WTC11 (cell line): ENCODE measurements around the gene OR52H1. TPM values are rescaled to one million over a fixed set of nuclear protein-coding genes. Genes with fewer than 3 reads are reported as not detected.

Experiments
- ATAC-seq: fragments of 200-7000 bp; cut with Tn5 transposase; 2 replicates; pipeline ENCODE4 v1.10.0; 2021; ENCODE audit warnings: mild to moderate bottlenecking, moderate library complexity
- CTCF ChIA-PET: fragments of 300-600 bp; sonication (Branson Sonifier 250); formaldehyde crosslinking; loops from one replicate; lab custom pipeline; 2021; ENCODE audit warnings: antibody characterized with exemption; lab: Charles Lee
- POLR2A ChIA-PET: fragments of 350-600 bp; sonication (Branson Sonifier 250); formaldehyde crosslinking; loops from one replicate; lab custom pipeline; 2021; ENCODE audit warnings: antibody characterized with exemption; lab: Charles Lee
- DNase-seq: peaks from one replicate; pipeline ENCODE4 v3.0.0; 2021; ENCODE audit warnings: low spot score
- H3K27ac Mint-ChIP-seq: 2 replicates; pipeline ENCODE4 v1.8.0; 2021; ENCODE audit warnings: mixed read lengths
- H3K27me3 Mint-ChIP-seq: 2 replicates; pipeline ENCODE4 v1.8.0; 2021; ENCODE audit warnings: low read depth, mild to moderate bottlenecking, moderate library complexity, mixed read lengths
- H3K36me3 Mint-ChIP-seq: 2 replicates; pipeline ENCODE4 v1.8.0; 2021; ENCODE audit warnings: mixed read lengths
- H3K4me1 Mint-ChIP-seq: 2 replicates; pipeline ENCODE4 v1.8.0; 2022; ENCODE audit warnings: mixed read lengths
- H3K4me3 Mint-ChIP-seq: 2 replicates; pipeline ENCODE4 v1.8.0; 2021; ENCODE audit warnings: mild to moderate bottlenecking, moderate library complexity, mixed read lengths
- H3K9me3 Mint-ChIP-seq: 2 replicates; pipeline ENCODE4 v1.8.0; 2021; ENCODE audit warnings: mixed read lengths
- CDX4 ChIP-seq: fragments of 250-450 bp; sonication (Bioruptor Pico); IDR thresholded peaks from 2 replicates; pipeline ENCODE4 v1.9.0; 2021; ENCODE audit warnings: moderate library complexity, mild to moderate bottlenecking, inconsistent platforms, borderline replicate concordance
- CREM ChIP-seq: sonication (generic); formaldehyde crosslinking; IDR thresholded peaks from 2 replicates; pipeline ENCODE4 v1.8.1; 2022; ENCODE audit warnings: mild to moderate bottlenecking, missing genetic modification reagents, moderate library complexity
- E2F5 ChIP-seq: sonication (generic); formaldehyde crosslinking; IDR thresholded peaks from 2 replicates; pipeline ENCODE4 v1.8.1; 2022; ENCODE audit warnings: mild to moderate bottlenecking, moderate library complexity, missing genetic modification reagents
- GABPB1 ChIP-seq: sonication (generic); formaldehyde crosslinking; IDR thresholded peaks from 2 replicates; pipeline ENCODE4 v1.8.1; 2023; ENCODE audit warnings: mild to moderate bottlenecking, missing genetic modification reagents
- GTF2I ChIP-seq: fragments of 250-450 bp; sonication (Bioruptor Pico); conservative IDR thresholded peaks from 2 replicates; pipeline ENCODE4 v1.4.0; 2021; ENCODE audit warnings: mild to moderate bottlenecking
- IRF2 ChIP-seq: sonication (generic); formaldehyde crosslinking; IDR thresholded peaks from 2 replicates; pipeline ENCODE4 v1.8.0; 2022; ENCODE audit warnings: low read depth, missing genetic modification reagents, borderline replicate concordance
- KAT7 ChIP-seq: sonication (generic); formaldehyde crosslinking; IDR thresholded peaks from 2 replicates; pipeline ENCODE4 v1.8.1; 2023; ENCODE audit warnings: missing genetic modification reagents, mild to moderate bottlenecking, borderline replicate concordance
- NFATC4 ChIP-seq: fragments of 250-450 bp; sonication (Bioruptor Pico); IDR thresholded peaks from 2 replicates; pipeline ENCODE4 v1.9.0; 2021; ENCODE audit warnings: mild to moderate bottlenecking
- NFYB ChIP-seq: sonication (generic); formaldehyde crosslinking; conservative IDR thresholded peaks from 2 replicates; pipeline ENCODE4 v1.8.0; 2022; ENCODE audit warnings: low read depth, missing genetic modification reagents
- PRRX2 ChIP-seq: fragments of 250-450 bp; sonication (Bioruptor Pico); IDR thresholded peaks from 2 replicates; pipeline ENCODE4 v1.8.0; 2021; ENCODE audit warnings: mild to moderate bottlenecking
- TEAD1 ChIP-seq: sonication (generic); formaldehyde crosslinking; IDR thresholded peaks from 2 replicates; pipeline ENCODE4 v1.8.0; 2022; ENCODE audit warnings: mild to moderate bottlenecking, missing genetic modification reagents
- TEAD4 ChIP-seq: sonication (generic); formaldehyde crosslinking; IDR thresholded peaks from 2 replicates; pipeline ENCODE4 v1.8.0; 2022; ENCODE audit warnings: mild to moderate bottlenecking, missing genetic modification reagents
- USF2 ChIP-seq: sonication (generic); formaldehyde crosslinking; IDR thresholded peaks from 2 replicates; pipeline ENCODE4 v1.8.1; 2023; ENCODE audit warnings: mild to moderate bottlenecking, missing genetic modification reagents, moderate library complexity
- ZNF423 ChIP-seq: fragments of 250-450 bp; sonication (Bioruptor Pico); IDR thresholded peaks from 2 replicates; pipeline ENCODE4 v2.1.2; 2022; ENCODE audit warnings: mild to moderate bottlenecking, moderate library complexity
- ZNF532 ChIP-seq: fragments of 250-450 bp; sonication (Bioruptor Pico); IDR thresholded peaks from 2 replicates; pipeline ENCODE4 v1.9.0; 2021; ENCODE audit warnings: mild to moderate bottlenecking, borderline replicate concordance
- total RNA-seq: library from RNA; stranded (reverse); gene quantifications from 3 replicates; pipeline ENCODE4 v1.2.3, GENCODE V29; 2021
- TF ChIP-seq, protein P1 (sequence below): fragments of 250-450 bp; sonication (Bioruptor Pico); IDR thresholded peaks from 2 replicates; pipeline ENCODE4 v2.1.2; 2022; ENCODE audit warnings: mild to moderate bottlenecking, moderate library complexity
- TF ChIP-seq, protein P2 (sequence below): fragments of 250-450 bp; sonication (Bioruptor Pico); IDR thresholded peaks from 2 replicates; pipeline ENCODE4 v1.9.0; 2021; ENCODE audit warnings: mild to moderate bottlenecking
- TF ChIP-seq, protein P3 (sequence below): sonication (generic); formaldehyde crosslinking; IDR thresholded peaks from 2 replicates; pipeline ENCODE4 v1.8.0; 2023; ENCODE audit warnings: missing genetic modification reagents

The OR52H1 gene
- total RNA-seq, 1 experiment from 2014 or later: not detected

GRCh38 chr11:5514841-5515240, 33.5 kb downstream of the OR52H1 start (continued):
- no peak for TF ChIP-seq USF2
- TF ChIP-seq ZNF532: no peak
- TF ChIP-seq CREM: no peak
- TF ChIP-seq GTF2I (CRISPR knock-in tag): no peak
- TF ChIP-seq, protein P1, sequence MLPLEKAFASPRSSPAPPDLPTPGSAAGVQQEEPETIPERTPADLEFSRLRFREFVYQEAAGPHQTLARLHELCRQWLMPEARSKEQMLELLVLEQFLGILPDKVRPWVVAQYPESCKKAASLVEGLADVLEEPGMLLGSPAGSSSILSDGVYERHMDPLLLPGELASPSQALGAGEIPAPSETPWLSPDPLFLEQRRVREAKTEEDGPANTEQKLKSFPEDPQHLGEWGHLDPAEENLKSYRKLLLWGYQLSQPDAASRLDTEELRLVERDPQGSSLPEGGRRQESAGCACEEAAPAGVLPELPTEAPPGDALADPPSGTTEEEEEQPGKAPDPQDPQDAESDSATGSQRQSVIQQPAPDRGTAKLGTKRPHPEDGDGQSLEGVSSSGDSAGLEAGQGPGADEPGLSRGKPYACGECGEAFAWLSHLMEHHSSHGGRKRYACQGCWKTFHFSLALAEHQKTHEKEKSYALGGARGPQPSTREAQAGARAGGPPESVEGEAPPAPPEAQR (CRISPR knock-in tag): no peak
- no peak for TF ChIP-seq IRF2 (CRISPR knock-in tag)
- no peak for TF ChIP-seq NFATC4 (CRISPR knock-in tag)
- no peak for TF ChIP-seq E2F5 (CRISPR knock-in tag)
- no peak for TF ChIP-seq PRRX2 (CRISPR knock-in tag)

- no peaks in the 10 kb centered on the region for H3K36me3 Mint-ChIP-seq
- peaks cover 6% of the 10 kb centered on the region for H3K4me1 Mint-ChIP-seq
- POLR2A ChIA-PET: no interaction called here
- DNase-seq: no peak
- no peak for ATAC-seq
- no peak within 1 kb of the TSS for H3K4me3 Mint-ChIP-seq
- H3K27ac Mint-ChIP-seq: no peak within 1 kb of the TSS
- H3K27me3 Mint-ChIP-seq: no peaks in the 10 kb centered on the region
- H3K9me3 Mint-ChIP-seq: no peaks in the 10 kb centered on the region
- CTCF ChIA-PET: no interaction called here
- TF ChIP-seq NFYB (CRISPR knock-in tag): no peak
- no peak for TF ChIP-seq CDX4 (CRISPR knock-in tag)
- TF ChIP-seq, protein P2, sequence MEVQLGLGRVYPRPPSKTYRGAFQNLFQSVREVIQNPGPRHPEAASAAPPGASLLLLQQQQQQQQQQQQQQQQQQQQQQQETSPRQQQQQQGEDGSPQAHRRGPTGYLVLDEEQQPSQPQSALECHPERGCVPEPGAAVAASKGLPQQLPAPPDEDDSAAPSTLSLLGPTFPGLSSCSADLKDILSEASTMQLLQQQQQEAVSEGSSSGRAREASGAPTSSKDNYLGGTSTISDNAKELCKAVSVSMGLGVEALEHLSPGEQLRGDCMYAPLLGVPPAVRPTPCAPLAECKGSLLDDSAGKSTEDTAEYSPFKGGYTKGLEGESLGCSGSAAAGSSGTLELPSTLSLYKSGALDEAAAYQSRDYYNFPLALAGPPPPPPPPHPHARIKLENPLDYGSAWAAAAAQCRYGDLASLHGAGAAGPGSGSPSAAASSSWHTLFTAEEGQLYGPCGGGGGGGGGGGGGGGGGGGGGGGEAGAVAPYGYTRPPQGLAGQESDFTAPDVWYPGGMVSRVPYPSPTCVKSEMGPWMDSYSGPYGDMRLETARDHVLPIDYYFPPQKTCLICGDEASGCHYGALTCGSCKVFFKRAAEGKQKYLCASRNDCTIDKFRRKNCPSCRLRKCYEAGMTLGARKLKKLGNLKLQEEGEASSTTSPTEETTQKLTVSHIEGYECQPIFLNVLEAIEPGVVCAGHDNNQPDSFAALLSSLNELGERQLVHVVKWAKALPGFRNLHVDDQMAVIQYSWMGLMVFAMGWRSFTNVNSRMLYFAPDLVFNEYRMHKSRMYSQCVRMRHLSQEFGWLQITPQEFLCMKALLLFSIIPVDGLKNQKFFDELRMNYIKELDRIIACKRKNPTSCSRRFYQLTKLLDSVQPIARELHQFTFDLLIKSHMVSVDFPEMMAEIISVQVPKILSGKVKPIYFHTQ (CRISPR knock-in tag): no peak
- no peak for TF ChIP-seq GABPB1 (CRISPR knock-in tag)
- TF ChIP-seq, protein P3, sequence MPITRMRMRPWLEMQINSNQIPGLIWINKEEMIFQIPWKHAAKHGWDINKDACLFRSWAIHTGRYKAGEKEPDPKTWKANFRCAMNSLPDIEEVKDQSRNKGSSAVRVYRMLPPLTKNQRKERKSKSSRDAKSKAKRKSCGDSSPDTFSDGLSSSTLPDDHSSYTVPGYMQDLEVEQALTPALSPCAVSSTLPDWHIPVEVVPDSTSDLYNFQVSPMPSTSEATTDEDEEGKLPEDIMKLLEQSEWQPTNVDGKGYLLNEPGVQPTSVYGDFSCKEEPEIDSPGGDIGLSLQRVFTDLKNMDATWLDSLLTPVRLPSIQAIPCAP (CRISPR knock-in tag): no peak
- TF ChIP-seq ZNF423: no peak
- TF ChIP-seq KAT7 (CRISPR knock-in tag): no peak
- TF ChIP-seq TEAD4 (CRISPR knock-in tag): no peak
- TF ChIP-seq ZNF532: no peak
- TF ChIP-seq TEAD1 (CRISPR knock-in tag): no peak
- TF ChIP-seq, protein P1 (CRISPR knock-in tag): no peak
Observed at GRCh38 chr11:5509803-5510202, 38.5 kb downstream of the OR52H1 start, which contains the start of gene UBQLN3. UBQLN3 (minus strand) TSS chr11:5509957; CDS start chr11:5509558, 399 bp downstream.
